ENCODE results near the gene DDHD1. TPM values are rescaled to one million over a fixed set of nuclear protein-coding genes. Genes with fewer than 3 reads are reported as not detected.
A peak's percentile ranks its signal among the peaks of the same experiment; 100 is the strongest.
"Not testable (repeated sequence)": the region's sequence is repeated elsewhere in the genome, so short reads cannot be mapped to it uniquely, and the experiment has no call there.

DDHD1 gene
- total RNA-seq, 1 experiment from 2014 or later: 12.0 TPM

DNA sequence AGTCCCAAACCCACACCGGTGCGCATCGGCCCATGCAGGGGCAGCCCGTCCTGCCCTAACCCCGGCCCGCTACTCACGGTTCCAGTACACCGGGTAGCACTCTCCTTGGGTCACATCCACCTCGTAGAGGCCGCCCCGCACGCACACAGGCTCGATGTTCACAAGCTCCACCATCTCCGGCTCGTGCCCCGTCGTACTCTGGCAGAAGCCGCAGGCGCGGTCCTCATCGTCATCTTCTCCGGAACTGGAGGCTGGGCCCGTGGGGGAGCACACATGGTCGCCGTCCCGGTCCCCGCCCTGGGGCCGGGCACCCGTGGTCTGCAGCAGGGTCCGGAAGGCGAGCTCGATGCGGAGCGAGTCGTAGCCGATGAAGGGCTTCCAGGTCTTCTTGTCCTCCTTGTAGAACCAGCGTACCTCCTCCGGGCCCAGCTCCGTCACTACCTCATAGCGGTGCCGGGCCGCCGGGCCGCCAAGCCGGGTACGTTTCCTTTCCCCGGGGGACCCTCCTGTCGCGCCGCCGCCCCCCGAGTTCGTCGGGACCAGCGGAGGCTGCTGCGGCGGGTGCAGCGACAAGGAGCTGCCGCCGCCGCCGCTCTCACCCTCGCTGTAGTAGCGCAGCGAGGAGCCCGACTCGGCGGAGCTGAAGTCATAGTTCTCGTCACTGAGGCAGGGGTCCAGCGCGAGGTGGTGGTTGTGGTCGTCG, 788 bp downstream of the DDHD1 start:
- DNase-seq (ENCODE audit: low read depth): peak; percentile 62

- DNase-seq (ENCODE audit: low read depth): peak; percentile 73
These were observed 1.5 kb downstream of the DDHD1 start for GRCh38 chr14:53151523-53152183.

- DNase-seq (ENCODE audit: low read depth): no peak
These were observed 3.3 kb downstream of the DDHD1 start for GRCh38 chr14:53149668-53150316.

GRCh38 chr14:53148671-53149070, 4.5 kb downstream of the DDHD1 start:
- DNase-seq (ENCODE audit: low read depth): no peak

DNA sequence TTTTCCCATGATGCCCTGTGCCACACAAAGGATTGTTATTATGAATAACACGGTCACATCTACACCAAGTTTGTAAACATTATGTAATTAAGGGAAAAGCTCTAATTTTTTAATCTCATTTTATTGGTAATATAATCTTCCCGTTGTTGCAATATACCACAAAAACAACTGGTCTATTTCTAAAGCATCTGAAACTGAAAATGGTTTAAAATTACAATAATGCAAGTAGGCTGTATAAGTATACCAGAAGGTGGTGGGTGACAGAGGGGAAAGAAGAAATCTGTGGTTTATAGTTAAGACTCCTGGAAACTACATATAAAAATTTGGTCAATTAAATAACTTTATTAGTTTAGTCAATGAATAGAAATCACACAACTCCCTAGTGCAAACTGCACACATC, 5.2 kb downstream of the DDHD1 start:
- DNase-seq (ENCODE audit: low read depth): no peak

DNA sequence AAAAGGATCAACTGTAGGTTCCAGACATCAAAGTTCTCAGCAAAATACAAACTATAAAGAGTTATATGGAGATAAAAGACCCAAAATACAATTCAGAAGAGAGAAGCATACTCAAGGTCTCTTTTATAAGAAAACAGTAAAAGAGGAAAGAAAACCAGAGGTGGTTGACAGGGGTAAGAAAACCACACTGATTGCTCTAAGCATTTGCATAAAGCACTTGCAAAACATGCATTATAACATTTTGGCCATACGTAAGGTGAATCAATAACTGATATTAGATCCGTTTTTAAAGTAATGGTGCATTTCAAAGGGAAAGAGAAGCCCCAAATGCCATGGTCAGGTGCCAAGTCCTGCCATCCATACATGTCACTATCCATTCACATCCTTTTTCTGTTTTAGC, 5.9 kb downstream of the DDHD1 start:
- DNase-seq (ENCODE audit: low read depth): no peak

GRCh38 chr14:53146739-53147138, 6.4 kb downstream of the DDHD1 start:
- no peak for DNase-seq (ENCODE audit: low read depth)

GRCh38 chr14:53144244-53144643, 8.9 kb downstream of the DDHD1 start:
- no peak for DNase-seq (ENCODE audit: low read depth)

- no peak for DNase-seq (ENCODE audit: low read depth)
These were observed 12.5 kb downstream of the DDHD1 start for GRCh38 chr14:53140585-53140984.

DNA sequence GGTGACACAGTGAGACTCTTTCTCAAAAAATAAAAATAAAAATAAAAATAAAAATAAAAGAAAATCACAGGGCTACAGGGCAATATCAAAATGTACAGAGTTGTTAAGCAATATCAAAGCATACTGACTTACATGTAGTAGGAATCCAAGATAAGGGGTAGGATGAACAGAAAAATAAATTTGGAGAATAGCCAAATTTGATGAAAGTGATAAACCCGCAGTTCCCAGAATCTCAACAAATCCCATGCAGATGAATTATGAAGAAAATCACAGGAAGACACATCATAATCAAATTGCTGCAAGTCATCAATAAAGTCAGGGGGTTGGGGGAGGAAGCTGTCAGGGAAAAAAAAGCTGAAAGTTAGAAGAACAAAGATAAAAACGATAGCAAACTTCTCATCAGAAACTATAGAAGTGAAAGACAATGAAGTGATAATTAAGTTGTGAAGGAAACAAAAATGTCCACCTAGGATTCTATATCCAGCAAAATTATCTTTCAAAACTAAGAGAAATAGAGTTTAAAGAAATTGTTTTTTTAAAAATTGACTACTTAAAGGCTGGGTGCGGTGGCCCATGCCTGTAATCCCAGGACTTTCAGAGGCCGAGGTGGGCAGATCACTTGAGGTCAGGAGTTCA, 15.4 kb downstream of the DDHD1 start:
- DNase-seq (ENCODE audit: low read depth): no peak

DNA sequence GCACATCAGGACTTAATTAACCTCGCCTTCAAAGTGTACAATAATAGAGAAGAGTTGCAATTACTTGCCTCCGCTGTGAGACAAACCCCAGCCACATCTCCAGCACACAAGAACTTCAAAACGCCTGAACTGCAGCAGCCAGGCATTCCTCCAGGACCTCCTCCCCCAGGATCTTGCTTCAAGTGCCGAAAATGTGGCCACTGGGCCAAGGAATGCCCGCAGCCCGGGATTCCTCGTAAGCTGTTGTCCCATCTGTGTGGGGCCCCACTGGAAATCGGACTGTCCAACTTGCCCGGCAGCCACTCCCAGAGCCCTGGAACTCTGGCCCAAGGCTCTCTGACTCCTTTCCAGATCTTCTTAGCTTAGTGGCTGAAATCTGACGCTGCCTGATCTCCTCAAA, 22.6 kb downstream of the DDHD1 start:
- not testable (repeated sequence) for DNase-seq (ENCODE audit: low read depth)

DNA sequence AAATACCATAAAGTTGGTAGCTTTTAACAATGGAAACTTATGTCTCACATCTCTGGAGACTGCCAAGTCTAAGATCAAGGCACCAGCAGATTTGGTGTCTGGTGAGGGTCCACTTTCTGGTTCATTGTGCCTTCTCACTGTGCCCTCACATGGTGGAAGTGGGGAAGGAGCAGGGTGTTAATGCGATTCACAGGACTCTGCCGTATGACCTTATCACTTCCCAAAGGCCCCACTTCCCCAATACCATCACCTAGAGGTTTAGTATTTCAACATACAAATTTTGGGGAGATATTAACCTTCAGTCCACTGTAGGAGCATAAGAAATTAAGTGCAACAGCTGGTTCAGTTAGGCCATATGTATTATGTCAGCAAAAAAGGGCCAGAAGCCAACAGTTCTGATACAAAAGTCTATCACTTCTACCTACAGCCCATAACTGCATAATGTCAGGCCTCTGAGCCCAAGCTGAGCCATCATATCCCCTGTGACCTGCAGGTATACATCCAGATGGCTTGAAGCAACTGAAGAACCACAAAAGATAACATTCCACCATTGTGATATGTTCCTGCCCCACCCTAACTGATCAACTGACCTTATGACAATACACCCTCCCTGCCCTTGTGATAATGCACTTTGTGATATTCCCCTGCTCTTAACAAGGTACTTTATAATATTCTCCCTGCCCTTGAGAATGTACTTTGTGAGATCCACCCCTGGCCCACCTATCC, 24.7 kb downstream of the DDHD1 start:
- no peak for DNase-seq (ENCODE audit: low read depth)

- DNase-seq (ENCODE audit: low read depth): no peak
These were observed 25.3 kb downstream of the DDHD1 start for GRCh38 chr14:53127832-53128231.

- DNase-seq (ENCODE audit: low read depth): no peak
These were observed 26.0 kb downstream of the DDHD1 start for GRCh38 chr14:53127151-53127550.

GRCh38 chr14:53126731-53127130, 26.4 kb downstream of the DDHD1 start:
- DNase-seq (ENCODE audit: low read depth): no peak

- DNase-seq (ENCODE audit: low read depth): no peak
These were observed 28.3 kb downstream of the DDHD1 start for GRCh38 chr14:53124786-53125185.

- not testable (repeated sequence) for DNase-seq (ENCODE audit: low read depth)
These were observed 31.7 kb downstream of the DDHD1 start for GRCh38 chr14:53121419-53121818.

GRCh38 chr14:53117479-53117878, 35.6 kb downstream of the DDHD1 start:
- not testable (repeated sequence) for DNase-seq (ENCODE audit: low read depth)

GRCh38 chr14:53113989-53114388, 39.1 kb downstream of the DDHD1 start:
- DNase-seq (ENCODE audit: low read depth): no peak

DNA sequence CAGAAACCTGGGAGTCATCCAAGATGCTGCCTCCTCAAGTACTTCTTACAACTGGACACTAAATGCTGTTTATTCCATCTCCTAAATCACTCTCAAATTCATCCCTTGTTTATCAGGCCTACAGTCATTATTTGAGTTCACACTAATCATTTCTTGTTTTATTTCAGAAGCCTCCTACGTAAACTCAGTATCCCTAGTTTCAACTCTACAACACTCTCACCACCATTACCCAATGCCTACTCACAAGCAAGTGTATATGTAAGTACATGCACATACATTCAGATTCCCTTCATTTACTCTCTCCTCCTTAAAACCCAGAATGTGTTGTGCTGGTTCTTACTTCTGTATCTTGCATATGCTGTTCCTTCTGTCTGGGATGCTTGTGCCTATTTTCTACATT, 43.0 kb downstream of the DDHD1 start:
- DNase-seq (ENCODE audit: low read depth): no peak

- DNase-seq (ENCODE audit: low read depth): peak; percentile 57
These were observed 43.8 kb downstream of the DDHD1 start for GRCh38 chr14:53109105-53110041.
